Measurements from ENCODE around the gene CACNA2D1. TPM values are rescaled to one million over a fixed set of nuclear protein-coding genes. Genes with fewer than 3 reads are reported as not detected.

Gene CACNA2D1
- total and polyA plus RNA-seq, 9 of the 15 experiments (the other 6 are each of a cell fraction or from before 2014, with no cell fraction given), result 0.49 TPM; not detected in 8

- H3K27ac ChIP-seq (ENCODE audit: extremely low read depth, low read depth, low read length), result no peak overlapping the region
- intact Hi-C loops (cut with micrococcal nuclease), result no loop called here
- no peaks in the 10 kb centered on the region for H4K20me1 ChIP-seq (replicated peaks; ENCODE audit: control insufficient read depth, insufficient read depth, low read length)
- H3K27me3 ChIP-seq (ENCODE audit: control insufficient read depth in 2 of 2, insufficient read depth in 2 of 2, low read length in 2 of 2), result no peaks in the 10 kb centered on the region
- H2AFZ ChIP-seq (ENCODE audit: low read depth, low read length), result no peak overlapping the region
- no peak overlapping the region for H3K4me3 ChIP-seq
- in situ Hi-C loops (cut with MboI), result no loop called here
- WGBS (ENCODE audit: insufficient coverage, low coverage, missing lambda C conversion rate), result 4% methylated on average over 2 of the region's 2 CpGs
- H3K4me1 ChIP-seq (replicated peaks in 1 of 2; ENCODE audit: control insufficient read depth in 2 of 2, insufficient read depth in 2 of 2, low read length in 2 of 2), result no peaks in the 10 kb centered on the region
- FAIRE-seq (no peak), DNase-seq (ENCODE audit: extremely low read depth in 1 of 4, low spot score in 3 of 4) (no peak), ATAC-seq (no peak)
- H3K9me3 ChIP-seq (replicated peaks; ENCODE audit: control insufficient read depth, insufficient read depth, low read depth, low read length), result no peaks in the 10 kb centered on the region; the same call in 1 of the 2 replicates
- CTCF ChIA-PET (ENCODE audit: low intra/inter-chr PET ratio), result no interaction called here
- TF ChIP-seq NR2C2 (CRISPR knock-in tag; IDR thresholded peaks at IDR 0.05) (no peak), NR2C2 (tag; IDR thresholded peaks at IDR 0.05) (no peak), BCL6 (CRISPR knock-in tag; IDR thresholded peaks at IDR 0.05) (no peak), EP300 (IDR thresholded peaks at IDR 0.05; ENCODE audit: low read length) (no peak)
- H3K36me3 ChIP-seq (ENCODE audit: control insufficient read depth, insufficient read depth, low read length), result no peaks in the 10 kb centered on the region
- H3K79me2 ChIP-seq (ENCODE audit: control insufficient read depth, insufficient read depth, low read length), result no peaks in the 10 kb centered on the region
- POLR2A ChIA-PET, result no interaction called here
- BruUV-seq (replicated peaks), result no TSS peak
- no peak overlapping the region for H3K9ac ChIP-seq (ENCODE audit: insufficient read depth in 1 of 2, low read depth in 2 of 2, low read length in 2 of 2)
- H3K9me1 ChIP-seq (ENCODE audit: control insufficient read depth, insufficient read depth, low read length), result no peaks in the 10 kb centered on the region
- H3K4me2 ChIP-seq (ENCODE audit: insufficient read depth, low read length), result no peak overlapping the region
These were observed 185.4 kb downstream of the CACNA2D1 start for GRCh38 chr7:82258181-82258580.

GRCh38 chr7:82257118-82257695 is 186.4 kb downstream of the CACNA2D1 start:
- Histone ChIP-seq H3K4me1 (replicated peaks in 1 of 2; ENCODE audit: control insufficient read depth in 2 of 2, insufficient read depth in 2 of 2, low read length in 2 of 2) (no peaks in the 10 kb centered on the region), H3K9me1 (ENCODE audit: control insufficient read depth, insufficient read depth, low read length) (no peaks in the 10 kb centered on the region), H3K27ac (ENCODE audit: extremely low read depth, low read depth, low read length) (no peak overlapping the region), H3K79me2 (ENCODE audit: control insufficient read depth, insufficient read depth, low read length) (no peaks in the 10 kb centered on the region), H3K9ac (ENCODE audit: insufficient read depth in 1 of 2, low read depth in 2 of 2, low read length in 2 of 2) (no peak overlapping the region), H4K20me1 (replicated peaks; ENCODE audit: control insufficient read depth, insufficient read depth, low read length) (no peaks in the 10 kb centered on the region), H3K4me2 (ENCODE audit: insufficient read depth, low read length) (no peak overlapping the region), H3K36me3 (ENCODE audit: control insufficient read depth, insufficient read depth, low read length) (no peaks in the 10 kb centered on the region), H3K9me3 (replicated peaks; ENCODE audit: control insufficient read depth, insufficient read depth, low read depth, low read length) (no peaks in the 10 kb centered on the region; the same call in 1 of the 2 replicates), H3K27me3 (ENCODE audit: control insufficient read depth in 2 of 2, insufficient read depth in 2 of 2, low read length in 2 of 2) (no peaks in the 10 kb centered on the region), H2AFZ (ENCODE audit: low read depth, low read length) (no peak overlapping the region), H3K4me3 (no peak overlapping the region)
- no TSS peak for BruUV-seq (replicated peaks)
- CTCF ChIA-PET (ENCODE audit: low intra/inter-chr PET ratio), result no interaction called here
- POLR2A ChIA-PET, result no interaction called here
- in situ Hi-C loops (cut with MboI), result no loop called here
- WGBS (ENCODE audit: insufficient coverage, low coverage, missing lambda C conversion rate), result 5% methylated on average over 2 of the region's 2 CpGs
- ATAC-seq (no peak), DNase-seq (ENCODE audit: extremely low read depth in 1 of 4, low spot score in 3 of 4) (no peak), FAIRE-seq (no peak)
- intact Hi-C loops (cut with micrococcal nuclease), result no loop called here
- TF ChIP-seq, protein P1, sequence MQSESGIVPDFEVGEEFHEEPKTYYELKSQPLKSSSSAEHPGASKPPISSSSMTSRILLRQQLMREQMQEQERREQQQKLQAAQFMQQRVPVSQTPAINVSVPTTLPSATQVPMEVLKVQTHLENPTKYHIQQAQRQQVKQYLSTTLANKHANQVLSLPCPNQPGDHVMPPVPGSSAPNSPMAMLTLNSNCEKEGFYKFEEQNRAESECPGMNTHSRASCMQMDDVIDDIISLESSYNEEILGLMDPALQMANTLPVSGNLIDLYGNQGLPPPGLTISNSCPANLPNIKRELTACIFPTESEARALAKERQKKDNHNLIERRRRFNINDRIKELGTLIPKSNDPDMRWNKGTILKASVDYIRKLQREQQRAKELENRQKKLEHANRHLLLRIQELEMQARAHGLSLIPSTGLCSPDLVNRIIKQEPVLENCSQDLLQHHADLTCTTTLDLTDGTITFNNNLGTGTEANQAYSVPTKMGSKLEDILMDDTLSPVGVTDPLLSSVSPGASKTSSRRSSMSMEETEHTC (IDR thresholded peaks at IDR 0.05), result no peak
- TF ChIP-seq, protein P2, sequence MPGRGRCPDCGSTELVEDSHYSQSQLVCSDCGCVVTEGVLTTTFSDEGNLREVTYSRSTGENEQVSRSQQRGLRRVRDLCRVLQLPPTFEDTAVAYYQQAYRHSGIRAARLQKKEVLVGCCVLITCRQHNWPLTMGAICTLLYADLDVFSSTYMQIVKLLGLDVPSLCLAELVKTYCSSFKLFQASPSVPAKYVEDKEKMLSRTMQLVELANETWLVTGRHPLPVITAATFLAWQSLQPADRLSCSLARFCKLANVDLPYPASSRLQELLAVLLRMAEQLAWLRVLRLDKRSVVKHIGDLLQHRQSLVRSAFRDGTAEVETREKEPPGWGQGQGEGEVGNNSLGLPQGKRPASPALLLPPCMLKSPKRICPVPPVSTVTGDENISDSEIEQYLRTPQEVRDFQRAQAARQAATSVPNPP (IDR thresholded peaks at IDR 0.05; ENCODE audit: borderline replicate concordance, insufficient read depth, insufficient read length), result no peak
- TF ChIP-seq, protein P3, sequence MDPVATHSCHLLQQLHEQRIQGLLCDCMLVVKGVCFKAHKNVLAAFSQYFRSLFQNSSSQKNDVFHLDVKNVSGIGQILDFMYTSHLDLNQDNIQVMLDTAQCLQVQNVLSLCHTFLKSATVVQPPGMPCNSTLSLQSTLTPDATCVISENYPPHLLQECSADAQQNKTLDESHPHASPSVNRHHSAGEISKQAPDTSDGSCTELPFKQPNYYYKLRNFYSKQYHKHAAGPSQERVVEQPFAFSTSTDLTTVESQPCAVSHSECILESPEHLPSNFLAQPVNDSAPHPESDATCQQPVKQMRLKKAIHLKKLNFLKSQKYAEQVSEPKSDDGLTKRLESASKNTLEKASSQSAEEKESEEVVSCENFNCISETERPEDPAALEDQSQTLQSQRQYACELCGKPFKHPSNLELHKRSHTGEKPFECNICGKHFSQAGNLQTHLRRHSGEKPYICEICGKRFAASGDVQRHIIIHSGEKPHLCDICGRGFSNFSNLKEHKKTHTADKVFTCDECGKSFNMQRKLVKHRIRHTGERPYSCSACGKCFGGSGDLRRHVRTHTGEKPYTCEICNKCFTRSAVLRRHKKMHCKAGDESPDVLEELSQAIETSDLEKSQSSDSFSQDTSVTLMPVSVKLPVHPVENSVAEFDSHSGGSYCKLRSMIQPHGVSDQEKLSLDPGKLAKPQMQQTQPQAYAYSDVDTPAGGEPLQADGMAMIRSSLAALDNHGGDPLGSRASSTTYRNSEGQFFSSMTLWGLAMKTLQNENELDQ (CRISPR knock-in tag; IDR thresholded peaks at IDR 0.05; ENCODE audit: borderline replicate concordance), result no peak
- TF ChIP-seq MTA2 (IDR thresholded peaks at IDR 0.05; ENCODE audit: low read depth), result no peak
- no peak for TF ChIP-seq SMARCE1 (IDR thresholded peaks at IDR 0.05)
- no peak for TF ChIP-seq ZNF77 (CRISPR knock-in tag; IDR thresholded peaks at IDR 0.05)
- TF ChIP-seq GTF2A2 (tag; IDR thresholded peaks at IDR 0.05), result no peak
- TF ChIP-seq ZNF445 (CRISPR knock-in tag; IDR thresholded peaks at IDR 0.05; ENCODE audit: low read depth), result no peak
- no peak for TF ChIP-seq CBX3 (IDR thresholded peaks at IDR 0.05; ENCODE audit: borderline replicate concordance in 1 of 2, low read length in 2 of 2)

Data from K562 (cell line).